KBM-7 (cell line): Measurements from ENCODE around the gene RPUSD4.
"Not testable (repeated sequence)": the region's sequence is repeated elsewhere in the genome, so short reads cannot be mapped to it uniquely, and the experiment has no call there.

Source experiments
- DNase-seq: peaks from one replicate; pipeline ENCODE4 v3.0.0-alpha.2; 2015
- in situ Hi-C: fragments of 300-500 bp; cut with MboI; formaldehyde crosslinking; loops from 2 replicates; pipeline ENCODE4 v1.14.3; 2020; ENCODE audit warnings: low sequenced_read_pairs, low pct_unique_long_range_greater_than_20kb, mixed read lengths

Gene RPUSD4, protein sequence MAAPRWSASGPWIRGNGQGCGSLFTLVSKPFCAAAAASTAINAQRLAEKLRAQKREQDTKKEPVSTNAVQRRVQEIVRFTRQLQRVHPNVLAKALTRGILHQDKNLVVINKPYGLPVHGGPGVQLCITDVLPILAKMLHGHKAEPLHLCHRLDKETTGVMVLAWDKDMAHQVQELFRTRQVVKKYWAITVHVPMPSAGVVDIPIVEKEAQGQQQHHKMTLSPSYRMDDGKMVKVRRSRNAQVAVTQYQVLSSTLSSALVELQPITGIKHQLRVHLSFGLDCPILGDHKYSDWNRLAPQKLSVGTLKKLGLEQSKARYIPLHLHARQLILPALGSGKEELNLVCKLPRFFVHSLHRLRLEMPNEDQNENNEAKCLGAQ

GRCh38 chr11:126211236-126212088 lies at the start of gene RPUSD4, which contains the start of gene FAM118B:
Gene RPUSD4, minus strand, starts transcription at chr11:126211650. Its CDS starts 12 bp downstream, at chr11:126211638.
Gene FAM118B, plus strand, starts transcription at chr11:126211782. Its CDS starts 23,220 bp downstream, at chr11:126235002.
- peak; percentile 97 for DNase-seq
- in situ Hi-C loops = no loop called here

DNA sequence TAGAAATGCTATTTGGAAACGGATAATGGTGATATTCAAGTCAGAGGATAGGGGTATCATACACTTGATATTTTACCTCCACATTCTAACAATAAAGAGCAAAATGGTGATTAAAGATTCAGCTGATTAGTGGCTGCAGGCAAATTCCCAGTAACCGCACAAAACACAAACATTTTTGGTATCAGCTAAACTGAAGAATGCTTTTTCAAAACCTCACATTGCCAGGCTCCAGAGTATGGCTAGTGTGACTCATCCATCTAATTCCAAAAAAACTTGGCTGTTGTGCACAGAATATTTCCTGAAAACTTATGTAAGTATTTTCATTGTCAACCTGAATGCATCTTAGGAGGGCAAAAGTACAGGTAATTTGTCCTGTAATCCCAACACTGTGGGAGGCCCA lies 46.3 kb upstream of the RPUSD4 start:
- in situ Hi-C loops = no loop called here
- DNase-seq = no peak

- DNase-seq = no peak
These were observed 45.7 kb upstream of the RPUSD4 start for GRCh38 chr11:126257144-126257543.

GRCh38 chr11:126256216-126256615 lies 44.8 kb upstream of the RPUSD4 start:
- in situ Hi-C loops = no loop called here
- no peak for DNase-seq

More at GRCh38 chr11:126257144-126257543, 45.7 kb upstream of the RPUSD4 start:
- in situ Hi-C loops = no loop called here

DNA sequence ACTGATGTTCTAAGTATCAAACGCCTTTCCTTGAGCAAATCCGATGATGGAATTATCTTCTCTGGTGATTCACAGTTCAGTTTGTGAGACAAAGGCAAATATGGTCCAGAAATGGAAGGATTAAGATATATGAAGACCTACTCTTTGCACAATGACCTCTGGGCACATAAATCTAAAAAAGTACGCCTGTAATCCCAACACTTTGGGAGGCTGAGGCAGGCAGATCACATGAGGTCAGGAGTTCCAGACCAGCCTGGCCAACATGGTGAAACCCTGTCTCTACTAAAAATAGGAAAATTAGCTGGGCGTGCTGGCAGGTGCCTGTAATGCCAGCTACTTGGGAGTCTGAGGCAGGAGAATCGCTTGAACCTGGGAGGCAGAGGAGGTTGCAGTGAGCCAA lies 44.1 kb upstream of the RPUSD4 start:
- DNase-seq, in situ Hi-C loops: not testable (repeated sequence)

GRCh38 chr11:126254819-126255218 lies 43.4 kb upstream of the RPUSD4 start:
- DNase-seq = no peak
- in situ Hi-C loops = no loop called here

DNA sequence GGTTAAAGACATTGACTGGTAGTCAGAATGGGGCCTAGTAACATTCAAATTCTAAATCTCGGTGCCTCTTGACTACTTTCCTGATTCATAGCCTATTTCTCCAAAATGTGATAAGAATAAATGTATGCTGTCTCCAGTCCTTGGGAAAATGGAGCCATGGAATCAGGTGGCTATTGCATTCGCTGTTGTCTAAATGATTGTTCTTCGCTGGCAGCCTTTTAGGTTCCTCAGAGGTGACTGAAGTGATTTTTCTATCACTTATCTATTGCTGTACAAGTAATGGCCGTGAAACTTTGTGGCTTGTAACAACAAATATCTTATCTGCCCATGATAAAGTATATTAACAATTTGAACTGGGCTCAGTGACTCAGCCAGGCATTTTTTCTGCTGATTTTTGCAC lies 41.8 kb upstream of the RPUSD4 start:
- in situ Hi-C loops = no loop called here
- no peak for DNase-seq

GRCh38 chr11:126246636-126247035 lies 35.2 kb upstream of the RPUSD4 start:
- DNase-seq = no peak
- in situ Hi-C loops = no loop called here

DNA sequence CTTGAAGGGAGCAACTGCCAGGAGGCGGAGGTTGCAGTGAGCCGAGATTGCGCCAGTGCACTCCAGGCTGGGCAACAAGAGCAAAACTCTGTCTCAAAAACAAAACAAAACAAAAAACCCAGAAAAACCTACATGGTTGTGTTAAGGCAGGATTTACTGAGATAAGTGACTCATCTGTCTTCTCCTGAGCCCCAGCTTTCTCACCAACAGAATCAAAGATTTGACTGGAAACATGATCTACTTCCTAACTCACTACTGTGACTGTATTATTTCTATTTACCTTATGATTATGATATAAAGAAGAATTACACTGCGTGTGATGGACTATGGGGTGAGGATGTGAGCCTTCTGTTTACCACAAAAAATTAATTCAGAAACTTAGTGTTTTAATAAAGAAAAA lies 21.9 kb upstream of the RPUSD4 start:
- no peak for DNase-seq
- in situ Hi-C loops = no loop called here

GRCh38 chr11:126232683-126233082 lies 21.2 kb upstream of the RPUSD4 start:
- DNase-seq = no peak
- in situ Hi-C loops = no loop called here

GRCh38 chr11:126231725-126232459 lies 20.4 kb upstream of the RPUSD4 start:
- no peak for DNase-seq
- in situ Hi-C loops = no loop called here

DNA sequence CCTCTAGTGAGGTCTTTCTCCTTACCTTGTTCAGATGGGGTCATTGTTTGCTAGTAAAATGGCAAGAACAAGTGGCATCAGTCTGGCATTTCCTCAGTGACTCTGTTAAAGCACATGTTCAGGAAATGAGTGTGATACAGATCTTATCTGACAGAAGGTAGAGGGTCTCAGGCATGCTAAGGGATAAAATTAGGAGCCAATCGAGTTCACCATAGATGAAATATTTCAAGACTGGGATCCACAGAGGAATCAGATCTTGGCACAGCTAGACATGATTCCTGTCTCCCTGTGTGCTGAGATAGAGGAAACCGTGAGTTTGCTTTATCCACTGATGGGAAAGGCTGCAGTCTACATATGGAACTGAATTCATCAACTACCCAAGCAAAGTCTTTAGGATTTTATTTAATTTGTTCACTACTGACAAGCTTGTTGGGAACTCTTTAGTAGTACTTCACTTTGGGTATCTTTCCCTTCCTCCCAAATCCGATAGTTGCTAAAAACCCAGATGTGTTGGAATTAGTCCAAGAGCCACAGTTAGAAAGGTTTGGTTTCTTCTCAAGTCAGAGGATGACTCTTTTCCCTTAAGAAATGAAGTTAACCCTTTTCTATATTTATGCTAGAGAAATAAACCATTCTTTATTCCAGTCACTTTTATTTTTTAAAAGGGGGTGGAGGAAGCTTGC lies 18.5 kb upstream of the RPUSD4 start:
- no peak for DNase-seq
- in situ Hi-C loops = no loop called here

- no peak for DNase-seq
These were observed 15.1 kb upstream of the RPUSD4 start for GRCh38 chr11:126226334-126227084.

GRCh38 chr11:126225295-126225665 lies 13.8 kb upstream of the RPUSD4 start:
- no peak for DNase-seq
- in situ Hi-C loops = no loop called here

More at GRCh38 chr11:126226334-126227084, 15.1 kb upstream of the RPUSD4 start:
- in situ Hi-C loops = no loop called here

DNA sequence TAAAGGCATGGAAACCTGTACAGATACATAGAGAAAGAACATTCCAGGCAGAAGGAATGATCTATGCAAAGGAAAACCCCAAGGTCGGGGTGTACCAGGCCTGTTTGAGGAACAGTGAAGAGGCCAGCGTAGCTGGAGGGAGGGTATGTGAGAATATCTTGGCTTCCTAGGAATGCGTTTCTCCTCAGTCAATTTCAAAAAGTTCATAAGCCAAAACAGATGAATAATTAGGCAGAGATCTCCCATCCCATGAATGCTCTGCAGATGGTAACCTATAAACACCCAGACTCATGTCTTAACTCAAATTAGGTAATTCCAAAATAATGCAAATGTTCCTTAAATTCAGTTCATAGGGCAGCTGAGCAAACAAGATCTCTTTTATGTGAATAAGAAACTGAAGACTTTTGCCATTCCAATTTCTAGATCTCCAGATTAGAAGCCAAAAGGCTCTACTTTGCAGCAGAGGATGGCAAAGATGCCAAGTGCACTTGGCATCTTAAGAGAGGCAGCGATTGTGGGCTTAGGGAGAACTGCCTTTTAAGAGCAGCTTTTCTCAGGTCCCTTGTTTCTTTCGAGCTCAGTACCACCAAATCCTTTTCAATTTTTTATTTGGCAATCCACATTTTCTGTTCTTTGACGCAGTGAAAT lies 13.3 kb upstream of the RPUSD4 start:
- no peak for DNase-seq
- in situ Hi-C loops = no loop called here

- in situ Hi-C loops = no loop called here
- DNase-seq = no peak
These were observed 8.1 kb upstream of the RPUSD4 start for GRCh38 chr11:126219547-126219946.

DNA sequence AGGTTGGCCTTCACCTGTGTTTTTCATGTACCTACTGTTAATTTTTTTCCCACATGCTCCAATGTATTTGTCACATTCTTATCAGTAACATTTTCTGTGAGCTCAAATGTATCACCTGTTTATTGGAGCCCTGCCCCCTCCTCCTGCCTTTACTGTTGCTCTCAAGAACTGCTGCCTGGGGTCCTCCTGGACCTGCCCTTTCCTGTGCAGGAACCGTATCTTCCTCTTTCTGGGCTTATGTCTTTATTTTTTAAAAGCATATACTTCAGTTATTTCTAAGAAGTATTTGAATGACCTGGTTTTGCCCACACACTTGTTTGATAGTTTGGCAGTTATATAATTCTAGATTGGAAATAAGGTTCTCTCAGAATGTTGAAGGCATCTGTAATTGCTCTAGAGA lies 6.0 kb upstream of the RPUSD4 start:
- DNase-seq = peak; percentile 61
- in situ Hi-C loops = no loop called here
